Ectodermal cell (in vitro differentiated cells): ENCODE results near the gene ABCB8.
A peak's percentile ranks its signal among the peaks of the same experiment; 100 is the strongest.

Experiments
- H3K27ac ChIP-seq: 2 replicates; pipeline ENCODE4 v1.7.0; 2013; ENCODE audit warnings: mild to moderate bottlenecking, low read depth, low read length; ENCODE audit not compliant: insufficient read depth, poor library complexity, severe bottlenecking
- H3K27me3 ChIP-seq: 2 replicates; pipeline ENCODE4 v1.7.0; 2013; ENCODE audit warnings: mild to moderate bottlenecking, low read length; ENCODE audit not compliant: insufficient read depth, control insufficient read depth, poor library complexity, severe bottlenecking
- H3K36me3 ChIP-seq: one replicate; pipeline ENCODE4 v1.7.0; 2013; ENCODE audit warnings: low read length; ENCODE audit not compliant: control insufficient read depth, insufficient read depth
- H3K4me1 ChIP-seq: one replicate; pipeline ENCODE4 v1.7.0; 2013; ENCODE audit warnings: low read length; ENCODE audit not compliant: control insufficient read depth, insufficient read depth
- H3K4me3 ChIP-seq: 2 replicates; pipeline ENCODE4 v1.7.0; 2013; ENCODE audit warnings: low read depth, low read length, control low read depth; ENCODE audit not compliant: insufficient read depth
- H3K9me3 ChIP-seq: 2 replicates; pipeline ENCODE4 v1.7.0; 2013; ENCODE audit warnings: mild to moderate bottlenecking, low read length, moderate library complexity; ENCODE audit not compliant: control insufficient read depth
- WGBS, 2 experiments: methylation state at CpG; one replicate each; pipeline ENCODE4 v1.1.7; 2013; ENCODE audit warnings: missing lambda C conversion rate in 2 of 2; 5-methylcytosine and 5-hydroxymethylcytosine counted together

ABCB8 gene

GRCh38 chr7:151080067-151080521, 51.8 kb downstream of the ABCB8 start:
- peaks cover 38% of the 10 kb centered on the region for H3K4me1 ChIP-seq
- H3K4me3 ChIP-seq: peak overlapping the region; percentile 82
- WGBS, 2 experiments: 3% methylated on average over 31 of the region's 31 CpGs
- peaks cover 12% of the 10 kb centered on the region for H3K27me3 ChIP-seq
- no peaks in the 10 kb centered on the region for H3K9me3 ChIP-seq
- peaks cover 7% of the 10 kb centered on the region for H3K36me3 ChIP-seq
- H3K27ac ChIP-seq: no peak overlapping the region

GRCh38 chr7:151080522-151081169, 52.4 kb downstream of the ABCB8 start, which contains the start of gene FASTK:
FASTK (minus strand) TSS chr7:151080809; CDS start chr7:151080766, 43 bp downstream.
- Histone ChIP-seq H3K27me3 (peaks cover 12% of the 10 kb centered on the region), H3K4me1 (peaks cover 42% of the 10 kb centered on the region), H3K9me3 (no peaks in the 10 kb centered on the region), H3K36me3 (peaks cover 5% of the 10 kb centered on the region), H3K27ac (no peak within 1 kb of the TSS), H3K4me3 (peak within 1 kb of the TSS; percentile 82)
- WGBS, 2 experiments: 1% methylated on average over 66 of the region's 66 CpGs

- 39 to 42% methylated on average over 64 of the region's 64 CpGs for WGBS, 2 experiments
- H3K4me1 ChIP-seq: peaks cover 42% of the 10 kb centered on the region
- no peak overlapping the region for H3K27ac ChIP-seq
- H3K9me3 ChIP-seq: no peaks in the 10 kb centered on the region
- peak overlapping the region; percentile 82 for H3K4me3 ChIP-seq
- H3K36me3 ChIP-seq: no peaks in the 10 kb centered on the region
- peaks cover 12% of the 10 kb centered on the region for H3K27me3 ChIP-seq
These were observed 53.2 kb downstream of the ABCB8 start for GRCh38 chr7:151081170-151082101.

GRCh38 chr7:151082141-151083070, 54.2 kb downstream of the ABCB8 start:
- WGBS, 2 experiments: 69 to 72% methylated on average over 40 to 42 of the region's 42 CpGs
- Histone ChIP-seq H3K4me3 (peak overlapping the region; percentile 85), H3K9me3 (no peaks in the 10 kb centered on the region), H3K36me3 (no peaks in the 10 kb centered on the region), H3K27ac (no peak overlapping the region), H3K27me3 (peaks cover 12% of the 10 kb centered on the region), H3K4me1 (peaks cover 42% of the 10 kb centered on the region)

GRCh38 chr7:151083071-151083823, 55.0 kb downstream of the ABCB8 start, which contains the start of gene TMUB1:
TMUB1 (minus strand) TSS chr7:151083493; CDS start chr7:151082563, 930 bp downstream.
- Histone ChIP-seq H3K27me3 (peaks cover 19% of the 10 kb centered on the region), H3K4me3 (peak within 1 kb of the TSS; percentile 85), H3K9me3 (no peaks in the 10 kb centered on the region), H3K4me1 (peaks cover 50% of the 10 kb centered on the region), H3K36me3 (no peaks in the 10 kb centered on the region), H3K27ac (no peak within 1 kb of the TSS)
- WGBS, 2 experiments: 1% methylated on average over 69 of the region's 69 CpGs

- Histone ChIP-seq H3K27me3 (peaks cover 23% of the 10 kb centered on the region), H3K4me1 (peaks cover 51% of the 10 kb centered on the region), H3K36me3 (no peaks in the 10 kb centered on the region), H3K9me3 (no peaks in the 10 kb centered on the region), H3K4me3 (peak overlapping the region; percentile 85), H3K27ac (no peak overlapping the region)
- 8 to 9% methylated on average over 2 of the region's 3 CpGs for WGBS, 2 experiments
These were observed 55.5 kb downstream of the ABCB8 start for GRCh38 chr7:151083824-151084160.

- H3K4me3 ChIP-seq: peak overlapping the region; percentile 52
- no peaks in the 10 kb centered on the region for H3K9me3 ChIP-seq
- WGBS, 2 experiments: 41 to 43% methylated on average over 5 of the region's 5 CpGs
- peaks cover 51% of the 10 kb centered on the region for H3K4me1 ChIP-seq
- peaks cover 23% of the 10 kb centered on the region for H3K27me3 ChIP-seq
- H3K27ac ChIP-seq: no peak overlapping the region
- H3K36me3 ChIP-seq: no peaks in the 10 kb centered on the region
These were observed 57.1 kb downstream of the ABCB8 start for GRCh38 chr7:151085329-151085690.

- Histone ChIP-seq H3K27ac (peak within 1 kb of the TSS; percentile 89), H3K4me1 (peaks cover 51% of the 10 kb centered on the region), H3K4me3 (peak within 1 kb of the TSS; percentile 85), H3K27me3 (peaks cover 23% of the 10 kb centered on the region), H3K9me3 (no peaks in the 10 kb centered on the region), H3K36me3 (no peaks in the 10 kb centered on the region)
- WGBS, 2 experiments: 0% methylated on average over 83 to 84 of the region's 84 CpGs
These were observed 57.7 kb downstream of the ABCB8 start, which contains the start of gene AGAP3 for GRCh38 chr7:151085691-151086620. AGAP3 (plus strand) TSS chr7:151086475; CDS start chr7:151086742, 267 bp downstream.
